Activated naive CD4-positive, alpha-beta T cell treated with Interleukin-2 at 50 U/mL for 16 hours (primary cell): ENCODE data around the gene AP3S2.
"Not testable (repeated sequence)": the region's sequence is repeated elsewhere in the genome, so short reads cannot be mapped to it uniquely, and the experiment has no call there.

Source experiments
- DNase-seq: peaks from one replicate; pipeline ENCODE4 v3.0.0-alpha.2; 2020

AP3S2 gene

DNA sequence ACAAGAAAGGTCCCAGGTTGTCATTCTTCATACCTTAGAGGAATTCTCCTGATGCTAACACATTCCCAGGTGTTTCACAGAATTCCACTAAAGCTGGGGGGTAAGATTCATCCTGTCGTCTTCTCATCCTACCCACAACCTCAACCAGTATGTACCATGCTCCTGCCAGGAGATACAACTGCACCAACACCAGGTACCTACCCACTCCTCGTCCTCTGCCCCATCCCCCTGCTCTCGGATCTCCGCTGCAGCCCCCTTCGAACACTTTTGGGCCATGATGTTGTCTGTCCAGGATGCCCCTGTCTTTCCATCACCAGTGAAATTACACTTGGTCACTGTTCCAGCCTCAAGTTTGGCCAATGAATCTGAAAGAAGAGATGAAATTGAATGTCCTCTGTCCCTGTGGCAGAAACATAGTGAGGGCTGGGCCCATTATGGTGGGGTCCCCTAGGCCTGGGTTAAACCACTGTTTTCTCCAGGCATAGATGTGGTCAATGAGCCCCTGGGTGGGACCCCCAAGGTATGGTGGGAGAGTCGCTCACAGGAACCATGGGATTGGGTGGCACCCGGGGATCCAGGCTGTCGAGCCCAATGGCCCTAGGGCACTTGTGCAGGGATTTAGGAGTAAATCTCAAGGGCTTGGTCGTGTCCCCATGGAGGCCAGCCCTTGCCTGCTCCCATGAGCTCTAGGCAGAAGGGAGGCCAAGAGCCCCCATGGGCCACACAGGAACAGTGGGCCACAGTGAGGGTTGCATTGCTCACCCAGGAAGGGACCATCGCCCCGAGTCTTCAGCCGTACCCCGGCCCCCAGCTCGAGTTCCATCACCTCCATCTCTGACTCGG lies 9.4 kb upstream of the AP3S2 start:
- no peak for DNase-seq

DNA sequence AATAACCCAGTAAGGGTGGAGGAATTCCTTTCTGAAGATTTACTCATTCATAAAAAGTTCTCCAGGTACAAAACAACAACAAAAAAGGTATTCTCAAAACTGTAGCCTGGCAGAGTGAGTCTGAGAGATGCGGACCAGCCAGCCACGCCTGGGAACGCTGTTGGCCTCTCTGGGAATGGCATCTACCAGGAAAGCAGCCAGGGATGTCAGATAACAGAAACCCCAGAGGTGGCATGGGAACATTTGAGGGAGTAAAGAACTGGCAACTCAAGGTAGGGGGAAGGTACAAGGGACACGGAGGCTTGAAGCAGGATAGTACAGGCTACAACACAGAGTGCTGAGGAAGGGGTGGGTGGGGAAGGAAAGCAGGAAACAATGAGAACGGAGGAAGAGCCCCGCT lies 7.1 kb upstream of the AP3S2 start:
- no peak for DNase-seq

DNA sequence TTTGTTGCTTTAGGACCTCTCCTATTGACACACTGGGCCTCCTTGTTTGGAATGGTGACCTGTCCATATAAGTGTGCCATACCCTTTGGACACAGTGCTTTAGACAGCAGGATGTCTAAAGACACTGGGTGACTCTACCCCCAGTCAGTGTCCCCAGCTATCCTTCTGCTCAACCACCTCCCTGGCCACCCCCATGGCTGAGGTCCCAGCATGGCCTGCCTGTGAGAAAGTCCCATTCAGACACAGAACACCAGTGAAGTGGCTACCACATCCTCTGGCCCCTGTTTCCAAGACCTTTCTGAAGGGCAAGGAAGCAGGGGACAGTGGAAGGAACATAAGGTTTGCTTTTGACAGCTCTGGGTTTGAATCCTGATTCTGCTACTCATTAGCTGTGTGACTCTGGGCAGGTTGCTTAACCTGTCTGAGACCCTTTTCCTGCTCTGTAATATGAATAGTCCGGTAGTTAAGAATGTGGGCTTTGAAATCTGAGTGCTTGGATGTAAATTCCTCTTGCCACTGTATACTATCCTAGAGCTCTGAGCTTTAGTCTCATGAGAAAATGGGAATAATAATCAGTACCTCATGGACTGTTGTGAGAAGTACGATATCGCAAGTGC lies 6.3 kb upstream of the AP3S2 start:
- DNase-seq, result no peak

DNA sequence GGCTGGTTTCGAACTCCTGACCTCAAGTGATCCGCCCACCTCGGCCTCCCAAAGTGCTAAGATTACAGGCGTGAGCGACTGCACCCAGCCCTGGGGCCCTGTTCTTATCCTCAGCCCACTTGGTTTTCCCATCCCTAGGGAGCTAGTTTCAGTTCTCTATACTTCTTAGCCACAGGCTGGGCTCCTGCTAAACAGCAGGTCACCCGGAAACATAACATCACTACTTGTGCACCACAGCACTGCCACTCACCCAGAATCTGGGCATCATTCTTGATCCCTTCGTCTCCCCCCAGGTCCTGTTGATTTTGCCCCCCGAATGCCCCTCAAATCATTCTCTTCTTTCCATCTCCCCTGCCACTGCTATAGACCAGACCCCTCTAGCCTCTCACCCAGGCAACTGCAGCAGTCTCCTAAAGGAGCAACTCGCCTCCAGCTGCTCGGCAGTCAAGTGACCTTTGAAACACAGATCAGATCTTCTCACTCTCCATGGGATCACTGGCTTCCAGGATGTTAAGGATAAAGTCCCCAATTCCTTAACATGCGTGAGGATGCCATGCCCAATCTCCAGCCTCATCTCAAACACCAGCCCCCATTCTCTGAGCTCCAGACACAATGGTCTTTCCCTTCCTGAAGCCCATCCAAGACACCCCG lies 5.6 kb upstream of the AP3S2 start:
- no peak for DNase-seq

DNA sequence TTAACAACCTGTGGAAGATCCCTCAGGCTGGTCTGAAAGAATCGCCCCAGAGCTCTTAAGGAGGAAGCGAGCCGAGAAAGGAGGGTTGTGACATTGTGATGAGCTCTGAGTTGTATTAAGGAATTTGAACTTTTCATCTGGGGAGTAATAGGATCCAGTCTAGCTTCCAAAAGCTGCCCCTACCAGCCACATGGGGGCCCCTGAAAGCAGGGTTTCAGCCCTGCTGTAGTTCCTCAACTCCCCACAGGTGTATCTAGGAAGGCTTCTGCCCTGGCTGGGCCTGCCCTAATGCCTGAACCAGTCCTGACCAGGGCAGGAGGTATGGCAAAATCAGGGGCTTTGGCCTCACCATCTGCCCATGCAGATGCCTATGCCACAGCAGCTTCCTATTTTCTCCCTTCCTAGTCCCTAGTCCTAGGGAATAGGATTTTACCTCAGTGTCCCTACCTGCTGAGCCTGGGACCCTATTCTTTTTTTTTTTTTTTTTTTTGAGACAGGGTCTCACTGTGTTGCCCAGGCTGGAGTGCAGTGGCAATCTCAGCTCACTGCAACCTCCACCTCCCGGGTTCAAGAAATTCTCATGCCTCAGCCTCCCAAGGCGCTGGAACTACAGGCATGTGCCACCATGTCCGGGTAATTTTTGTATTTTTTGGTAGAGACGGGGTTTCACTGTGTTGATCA lies 5.0 kb upstream of the AP3S2 start:
- DNase-seq, result peak; percentile 38

DNA sequence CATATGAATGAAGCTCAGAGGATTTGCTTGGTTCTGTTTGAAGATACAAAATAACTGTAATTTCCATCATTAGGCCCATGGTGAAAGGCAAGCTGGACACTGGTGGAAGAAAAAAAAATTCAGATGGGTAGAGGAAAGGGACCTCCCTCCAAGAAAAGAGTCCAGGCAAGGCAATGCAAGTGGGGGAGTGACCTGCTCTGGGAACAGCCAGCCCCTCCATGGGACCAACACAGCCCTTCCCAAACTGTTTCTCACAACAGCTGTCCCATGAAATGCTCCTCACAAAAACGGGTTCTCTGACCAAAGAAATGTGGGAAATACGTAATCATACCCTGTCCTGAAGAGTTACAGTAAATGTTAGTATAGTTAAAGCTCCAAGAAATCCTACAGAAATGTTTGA lies 4.4 kb upstream of the AP3S2 start:
- DNase-seq, result no peak

DNA sequence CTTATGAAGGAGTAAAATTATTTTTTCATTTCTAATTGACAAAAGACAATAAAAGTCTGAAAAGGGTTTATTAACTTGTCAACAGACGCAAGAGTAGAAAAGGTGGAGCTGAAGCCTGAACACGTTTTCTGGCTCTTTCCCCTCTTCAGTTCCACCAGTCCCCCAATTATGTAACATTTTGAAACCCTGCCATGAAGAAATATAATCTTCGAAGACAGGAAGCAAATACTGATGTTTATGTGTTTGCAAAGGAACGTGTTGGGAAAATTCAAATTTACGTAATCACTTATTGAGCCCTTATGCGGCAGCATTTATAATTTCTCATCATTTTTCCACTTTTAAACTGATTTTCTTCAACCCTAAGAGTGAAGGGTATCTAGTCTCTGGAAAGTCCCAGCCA lies 767 bp downstream of the AP3S2 start:
- DNase-seq, result no peak

DNA sequence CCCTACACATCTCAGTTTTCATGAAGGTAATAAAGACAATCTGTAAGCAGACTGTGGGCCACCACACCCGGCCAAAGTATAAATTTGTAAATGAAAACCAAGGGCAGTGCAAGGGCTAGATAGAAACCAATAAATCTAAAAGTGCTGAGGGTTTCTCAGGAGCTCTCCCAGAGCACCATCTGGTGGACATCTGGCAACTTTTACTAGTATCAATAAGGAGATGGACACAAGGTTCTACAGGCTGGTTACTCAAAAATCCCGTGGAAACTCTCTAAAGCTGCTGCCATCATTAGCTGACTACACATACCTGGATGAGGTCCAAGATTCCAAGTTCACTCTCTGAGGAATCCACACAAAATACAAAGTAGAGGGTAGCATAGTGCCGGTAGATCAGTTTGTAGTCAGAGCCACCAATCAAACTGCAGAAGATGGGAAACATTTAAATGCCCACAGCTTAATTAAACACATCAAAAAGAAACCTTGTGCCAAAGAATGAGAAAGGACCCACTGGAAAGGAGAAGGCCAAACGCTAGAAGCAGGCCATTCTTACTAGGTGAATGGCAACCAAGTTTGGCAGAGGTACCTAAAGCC lies 5.5 kb downstream of the AP3S2 start:
- no peak for DNase-seq

DNA sequence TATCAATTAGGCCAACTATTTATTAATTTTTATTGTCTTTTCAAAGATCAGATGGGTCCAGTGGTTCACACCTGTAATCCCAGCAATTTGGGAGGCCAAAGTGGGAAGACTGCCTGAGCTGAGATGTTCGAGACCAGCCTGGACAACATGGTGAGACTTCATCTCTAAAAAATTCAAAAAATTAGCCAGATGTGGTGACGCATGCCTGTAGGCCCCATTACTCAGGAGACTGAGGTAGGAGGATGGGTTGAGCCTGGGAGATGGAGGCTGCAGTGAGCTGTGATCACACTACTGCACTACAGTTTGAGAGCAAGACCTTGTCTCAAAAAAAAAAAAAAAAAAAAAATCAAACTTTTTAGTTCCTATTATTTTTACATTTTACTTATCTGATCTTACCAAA lies 8.2 kb downstream of the AP3S2 start:
- DNase-seq, result no peak

DNA sequence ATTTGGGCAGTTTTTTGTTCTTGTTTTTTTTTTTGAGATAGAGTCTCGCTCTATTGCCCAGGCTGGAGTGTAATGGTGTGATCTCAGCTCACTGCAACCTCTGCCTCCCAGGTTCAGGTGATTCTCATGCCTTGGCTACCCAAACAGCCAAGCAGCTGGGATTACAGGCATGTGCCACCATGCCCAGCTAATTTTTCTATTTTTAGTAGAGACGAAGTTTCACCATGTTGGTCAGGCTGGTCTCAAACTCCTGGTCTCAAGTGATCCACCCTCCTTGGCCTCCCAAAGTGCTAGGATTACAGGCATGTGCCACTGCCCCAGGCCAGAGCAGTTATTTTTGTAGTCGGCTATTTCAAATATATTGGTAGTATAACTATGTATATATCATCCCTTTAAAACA lies 8.6 kb downstream of the AP3S2 start:
- DNase-seq, result not testable (repeated sequence)

DNA sequence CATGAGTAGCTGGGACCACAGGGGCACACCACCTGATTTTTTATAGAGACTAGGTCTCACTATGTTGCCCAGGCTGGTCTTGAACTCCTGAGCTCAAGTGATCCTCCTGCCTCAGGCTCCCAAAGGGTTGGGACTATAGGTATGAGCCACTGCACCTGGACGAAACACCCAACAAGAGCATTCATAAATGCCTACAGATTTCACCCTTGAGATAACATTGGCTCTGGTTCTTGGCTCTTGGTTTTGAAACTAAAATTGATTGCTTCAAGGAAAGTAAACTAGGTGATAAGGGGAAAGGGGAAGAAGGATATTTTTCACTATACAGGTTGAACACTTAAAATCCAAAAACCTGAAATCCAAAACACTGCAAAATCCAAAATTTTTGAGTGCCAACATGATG lies 10.3 kb downstream of the AP3S2 start:
- DNase-seq, result no peak

DNA sequence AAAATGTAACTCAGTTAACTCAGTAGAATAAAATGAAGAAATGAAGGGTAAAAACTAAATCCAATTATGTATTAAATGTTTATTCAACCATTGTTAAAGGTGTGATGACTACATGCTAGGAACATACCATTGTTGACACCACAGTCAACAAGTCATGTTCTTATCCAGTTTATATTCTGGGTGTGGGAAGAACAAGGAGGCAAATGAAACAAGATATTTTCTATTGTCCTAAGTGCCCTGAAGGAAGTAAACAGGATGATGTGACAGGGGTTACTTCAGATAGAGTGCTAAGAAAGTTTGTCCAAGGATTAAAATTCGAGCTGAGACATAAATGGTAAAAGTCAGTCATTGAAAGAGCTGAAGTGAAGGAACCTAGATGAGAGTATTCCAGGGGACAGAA lies 13.1 kb downstream of the AP3S2 start:
- no peak for DNase-seq

DNA sequence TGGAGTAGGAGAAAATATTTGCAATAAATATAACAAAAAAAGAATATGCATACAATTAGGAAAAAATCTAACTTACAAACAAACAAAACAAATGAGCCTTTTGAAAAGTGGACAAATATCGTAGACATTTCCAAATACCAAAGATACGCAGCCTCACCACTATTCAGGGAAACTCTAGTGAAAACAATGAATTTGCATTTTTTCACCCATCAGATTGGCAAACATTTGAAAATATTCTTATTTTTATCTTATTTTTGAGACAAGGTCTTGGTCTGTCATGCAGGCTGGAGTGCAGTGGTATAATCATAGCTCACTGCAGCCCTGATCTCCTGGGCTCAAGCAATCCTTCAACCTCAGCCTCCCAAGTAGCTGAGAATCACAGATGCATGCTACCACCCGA lies 15.5 kb downstream of the AP3S2 start:
- no peak for DNase-seq

DNA sequence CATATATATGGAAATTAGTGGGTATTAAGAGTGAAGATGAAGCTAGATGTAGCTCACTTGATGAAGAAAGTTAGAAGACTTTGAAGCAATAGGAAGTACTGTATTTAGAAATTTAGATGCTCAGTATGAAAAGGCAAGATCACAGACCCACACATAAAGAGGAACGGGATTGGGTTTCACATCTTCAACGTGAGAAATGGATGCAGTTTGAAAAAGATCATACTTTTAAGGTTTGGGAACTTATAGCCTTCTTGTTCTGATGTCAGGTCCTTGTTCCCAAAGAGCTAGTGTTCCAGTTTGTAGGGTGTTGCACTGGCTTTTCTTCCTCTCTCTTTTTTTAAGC lies 16.7 kb downstream of the AP3S2 start:
- no peak for DNase-seq

DNA sequence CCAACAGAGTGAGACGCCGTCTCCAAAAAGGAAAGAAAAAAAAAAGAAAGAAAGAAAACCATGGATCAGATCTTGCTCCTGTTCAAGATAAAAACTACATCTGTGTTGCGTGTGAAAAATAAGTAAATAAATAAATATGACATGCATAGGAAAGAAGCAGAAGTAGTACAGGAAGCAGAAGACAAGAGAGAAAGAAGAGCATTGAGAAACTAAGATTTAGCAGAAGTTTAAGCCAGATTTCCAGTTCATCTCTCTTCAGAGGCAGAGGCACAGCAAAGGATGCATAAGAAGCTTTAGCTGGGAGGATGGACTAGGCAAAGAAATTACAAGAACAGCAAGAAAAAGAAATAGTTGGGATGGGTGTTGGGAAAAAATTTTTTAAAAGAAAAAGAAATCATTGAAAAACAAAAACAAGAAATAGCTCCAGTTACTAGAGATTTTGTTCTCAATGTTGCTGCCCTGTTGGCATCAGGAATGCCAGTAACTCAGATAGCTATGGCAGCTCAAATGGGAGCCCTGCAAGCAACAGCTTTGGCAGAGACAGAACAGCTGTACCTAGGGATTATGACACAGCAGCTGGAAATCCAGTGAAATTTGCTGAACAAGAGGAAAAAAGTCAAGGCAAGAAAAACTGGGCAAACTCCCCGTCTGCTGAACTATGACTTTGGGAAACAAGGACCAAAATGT lies 17.3 kb downstream of the AP3S2 start:
- DNase-seq, result no peak

DNA sequence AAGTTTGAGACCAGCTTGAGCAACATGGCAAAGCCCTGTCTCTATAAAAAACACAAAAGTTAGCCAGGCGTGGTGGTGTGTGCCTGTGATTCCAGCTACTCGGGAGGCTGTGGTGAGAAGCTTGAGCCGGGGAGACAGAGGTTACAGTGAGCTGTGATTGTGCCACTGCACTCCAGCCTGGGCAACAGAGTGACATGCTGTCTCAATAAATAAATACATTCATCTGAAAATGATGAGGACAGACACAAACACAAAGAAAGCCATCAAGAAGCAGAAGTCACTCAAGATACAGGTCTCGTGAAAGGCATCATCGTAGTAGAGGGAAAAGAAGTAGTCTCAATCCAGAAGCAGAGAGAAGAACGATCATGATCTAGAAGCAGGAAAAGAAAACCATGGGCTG lies 18.1 kb downstream of the AP3S2 start:
- DNase-seq, result no peak

DNA sequence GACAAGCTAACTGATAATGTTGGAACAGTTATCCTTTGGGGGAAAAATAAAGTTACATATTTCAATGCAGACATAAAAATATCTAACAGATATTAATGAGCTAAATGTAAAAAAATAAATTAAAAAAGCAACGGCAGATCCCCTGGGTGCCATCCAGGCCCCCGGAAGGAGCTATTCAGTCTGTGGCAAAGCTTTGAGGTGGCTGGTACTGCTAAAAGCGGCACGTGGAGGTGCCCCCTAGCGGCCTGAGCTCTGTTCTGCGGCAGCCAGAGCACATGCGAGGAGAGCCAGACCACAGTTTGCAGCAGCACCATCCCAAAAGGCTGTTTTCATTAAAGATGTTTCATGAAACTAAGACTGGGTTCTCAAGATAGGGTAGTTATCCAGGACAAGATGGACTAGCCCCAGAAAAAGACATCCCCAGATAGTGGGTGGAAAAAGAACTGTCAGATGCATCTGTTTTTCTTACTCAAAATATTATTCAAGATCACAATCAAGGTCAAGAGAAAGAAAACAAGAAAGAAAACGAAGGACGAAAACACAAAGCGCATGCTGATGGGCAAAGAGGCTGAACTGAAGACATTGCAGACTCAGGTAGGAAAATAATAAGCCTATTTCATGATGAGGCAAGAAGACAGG lies 18.7 kb downstream of the AP3S2 start:
- peak; percentile 85 for DNase-seq

DNA sequence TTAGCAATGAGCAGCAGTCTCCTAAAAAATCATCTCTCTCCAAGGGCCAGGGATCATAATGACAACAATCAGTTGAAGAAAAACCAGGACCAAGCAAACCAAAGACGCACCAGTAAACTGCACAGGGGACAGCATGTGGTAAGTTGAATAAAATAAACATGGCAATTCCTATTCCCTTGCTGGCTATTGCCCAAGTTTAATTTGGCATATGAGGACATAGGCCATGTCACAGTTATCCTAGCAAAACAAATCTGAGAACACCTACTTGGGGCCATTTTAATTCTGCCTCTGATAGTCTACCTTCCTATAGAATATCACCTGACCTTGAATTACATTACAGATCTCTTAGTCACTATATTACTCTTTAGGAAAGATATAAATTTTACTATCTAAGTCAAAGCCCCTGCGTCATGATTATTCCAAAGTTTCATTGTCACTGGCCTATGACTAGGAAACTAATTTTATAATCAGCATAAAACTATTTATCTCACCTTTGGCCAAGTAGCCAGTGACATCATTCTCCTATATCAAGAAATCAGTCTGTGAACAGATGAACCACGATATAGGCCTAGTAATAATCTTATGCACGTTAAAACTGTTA lies 23.0 kb downstream of the AP3S2 start:
- DNase-seq, result no peak

DNA sequence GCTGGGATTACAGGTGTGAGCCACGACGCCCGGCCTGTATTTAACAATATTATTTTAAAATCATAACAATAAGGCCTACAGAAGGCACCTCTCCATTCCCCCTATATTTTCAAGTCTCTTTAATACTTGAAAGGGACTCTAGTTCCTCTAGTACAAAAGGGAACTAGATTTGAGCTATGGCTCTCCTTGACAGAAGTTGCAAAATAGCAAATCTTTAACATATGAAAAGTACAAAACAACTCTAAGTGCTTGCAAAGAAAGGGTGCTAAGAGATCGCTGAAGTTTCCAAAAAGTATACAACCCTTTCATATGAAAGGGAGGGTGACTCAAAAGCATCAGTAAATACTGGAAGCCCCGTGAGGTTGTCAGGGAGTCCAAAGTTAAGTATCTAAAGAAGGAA lies 23.8 kb downstream of the AP3S2 start:
- no peak for DNase-seq

DNA sequence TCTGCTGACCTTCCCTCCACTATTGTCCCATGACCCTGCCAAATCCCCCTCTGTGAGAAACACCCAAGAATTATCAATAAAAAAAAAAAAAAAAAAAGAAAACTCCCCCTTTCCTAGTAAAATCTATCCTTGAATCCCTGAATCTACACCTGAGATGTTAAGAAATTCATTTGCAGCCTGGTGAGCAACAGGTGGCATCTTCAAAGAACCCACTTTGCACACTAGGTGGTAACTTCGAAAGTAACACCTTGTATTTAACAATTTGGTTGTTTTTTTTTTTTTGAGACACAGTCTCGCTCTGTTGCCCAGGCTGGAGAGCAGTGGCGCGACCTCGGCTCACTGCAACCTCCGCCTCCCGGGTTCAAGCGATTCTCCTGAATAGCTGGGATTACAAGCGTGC lies 24.3 kb downstream of the AP3S2 start:
- DNase-seq, result not testable (repeated sequence)

DNA sequence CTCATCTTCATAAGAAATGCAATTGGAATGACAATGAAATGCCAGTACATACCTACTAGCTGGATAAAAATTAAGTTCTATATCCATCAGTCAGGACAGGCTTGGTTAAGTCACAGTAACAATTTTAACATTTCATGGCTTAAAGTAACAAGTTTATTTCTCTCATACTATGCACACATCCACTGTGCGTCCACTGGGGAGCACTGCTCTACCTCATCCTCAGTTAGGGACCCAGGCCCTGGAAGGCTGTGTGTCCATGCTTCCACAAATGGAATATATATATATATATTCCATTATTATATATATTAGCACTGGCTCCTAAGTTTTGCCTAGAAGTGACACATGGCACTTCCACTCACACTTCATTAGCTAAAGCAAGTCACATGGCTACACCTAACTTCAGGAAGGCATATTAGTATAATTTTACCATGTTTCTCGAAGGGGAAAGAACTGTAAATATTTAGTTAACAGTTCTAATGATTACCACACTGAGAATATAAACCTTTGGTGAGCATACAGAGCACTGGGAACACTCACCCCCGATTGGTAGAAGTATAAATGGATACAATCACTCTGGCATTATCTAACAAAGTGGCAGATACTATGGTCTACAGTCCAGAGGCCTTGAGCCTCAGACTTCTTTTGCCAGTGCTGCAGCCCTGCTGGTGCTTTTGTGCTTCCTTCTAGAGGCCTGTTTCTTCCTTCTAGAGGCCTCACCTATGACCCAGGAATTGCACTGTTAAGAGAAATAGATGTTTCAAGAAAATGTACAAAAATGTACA lies 28.6 kb downstream of the AP3S2 start:
- no peak for DNase-seq
